Right hindlimb (tissue), 1 donor: ENCODE measurements around the gene ARHGAP8.
A peak's percentile ranks its signal among the peaks of the same experiment; 100 is the strongest.
"Not testable (repeated sequence)": the region's sequence is repeated elsewhere in the genome, so short reads cannot be mapped to it uniquely, and the experiment has no call there.

Experiments
- DNase-seq: peaks from one replicate; pipeline ENCODE4 v3.0.0-alpha.2; 2018

Gene ARHGAP8

GRCh38 chr22:44726439-44726838 lies 25.9 kb upstream of the ARHGAP8 start:
- DNase-seq: no peak

GRCh38 chr22:44727148-44727547 lies 25.2 kb upstream of the ARHGAP8 start:
- no peak for DNase-seq

- no peak for DNase-seq
Measured at GRCh38 chr22:44727709-44728108, 24.7 kb upstream of the ARHGAP8 start.

GRCh38 chr22:44728761-44729324 lies 23.5 kb upstream of the ARHGAP8 start:
- peak; percentile 87 for DNase-seq

- peak; percentile 93 for DNase-seq
Measured at GRCh38 chr22:44729391-44730021, 22.9 kb upstream of the ARHGAP8 start.

- peak; percentile 75 for DNase-seq
Measured at GRCh38 chr22:44730022-44730393, 22.4 kb upstream of the ARHGAP8 start.

- no peak for DNase-seq
Measured at GRCh38 chr22:44730490-44731356, 21.7 kb upstream of the ARHGAP8 start.

GRCh38 chr22:44731357-44731970 lies 20.9 kb upstream of the ARHGAP8 start:
- DNase-seq: no peak

GRCh38 chr22:44732017-44732561 lies 20.3 kb upstream of the ARHGAP8 start:
- DNase-seq: no peak

- no peak for DNase-seq
Measured at GRCh38 chr22:44732661-44733060, 19.7 kb upstream of the ARHGAP8 start.

GRCh38 chr22:44733426-44734106 lies 18.8 kb upstream of the ARHGAP8 start:
- no peak for DNase-seq

- DNase-seq: no peak
Measured at GRCh38 chr22:44734278-44734677, 18.1 kb upstream of the ARHGAP8 start.

GRCh38 chr22:44734801-44735517 lies 17.4 kb upstream of the ARHGAP8 start:
- no peak for DNase-seq

- DNase-seq: peak; percentile 83
Measured at GRCh38 chr22:44735518-44736428, 16.6 kb upstream of the ARHGAP8 start.

- DNase-seq: no peak
Measured at GRCh38 chr22:44736581-44737405, 15.6 kb upstream of the ARHGAP8 start.

- DNase-seq: no peak
Measured at GRCh38 chr22:44737406-44738346, 14.7 kb upstream of the ARHGAP8 start.

- no peak for DNase-seq
Measured at GRCh38 chr22:44738347-44738715, 14.0 kb upstream of the ARHGAP8 start.

- no peak for DNase-seq
Measured at GRCh38 chr22:44739024-44739423, 13.4 kb upstream of the ARHGAP8 start.

GRCh38 chr22:44739666-44740065 lies 12.7 kb upstream of the ARHGAP8 start:
- DNase-seq: not testable (repeated sequence)
